ENCODE data around the gene GPA33.

The GPA33 gene

GRCh38 chr1:167086033-167086432 is 4.1 kb downstream of the GPA33 start:
- TF ChIP-seq TAF1 (IDR thresholded peaks at IDR 0.05; ENCODE audit: borderline replicate concordance, insufficient read depth, low read length): no peak
- TF ChIP-seq FOXP2 (optimal IDR thresholded peaks at IDR 0.05; ENCODE audit: borderline replicate concordance, extremely low read depth, extremely low read length, insufficient read depth): no peak
- TF ChIP-seq POLR2AphosphoS5 (IDR thresholded peaks at IDR 0.05; ENCODE audit: low read depth, low read length): no peak
- no peak for TF ChIP-seq REST (IDR thresholded peaks at IDR 0.05; ENCODE audit: insufficient read depth in 1 of 2, low read depth in 2 of 2, low read length in 2 of 2)
- no peak for TF ChIP-seq SIN3A (IDR thresholded peaks at IDR 0.05; ENCODE audit: borderline replicate concordance, insufficient read depth, low read length)

GRCh38 chr1:167084757-167085156 is 5.4 kb downstream of the GPA33 start:
- TF ChIP-seq TAF1 (IDR thresholded peaks at IDR 0.05; ENCODE audit: borderline replicate concordance, insufficient read depth, low read length) (no peak), REST (IDR thresholded peaks at IDR 0.05; ENCODE audit: insufficient read depth in 1 of 2, low read depth in 2 of 2, low read length in 2 of 2) (no peak), SIN3A (IDR thresholded peaks at IDR 0.05; ENCODE audit: borderline replicate concordance, insufficient read depth, low read length) (no peak)

- TF ChIP-seq TAF1 (IDR thresholded peaks at IDR 0.05; ENCODE audit: borderline replicate concordance, insufficient read depth, low read length): no peak
- TF ChIP-seq POLR2AphosphoS5 (IDR thresholded peaks at IDR 0.05; ENCODE audit: low read depth, low read length): no peak
- TF ChIP-seq FOXP2 (optimal IDR thresholded peaks at IDR 0.05; ENCODE audit: borderline replicate concordance, extremely low read depth, extremely low read length, insufficient read depth): no peak
- TF ChIP-seq REST (IDR thresholded peaks at IDR 0.05; ENCODE audit: insufficient read depth in 1 of 2, low read depth in 2 of 2, low read length in 2 of 2): no peak
- no peak for TF ChIP-seq SIN3A (IDR thresholded peaks at IDR 0.05; ENCODE audit: borderline replicate concordance, insufficient read depth, low read length)
Observed at GRCh38 chr1:167083871-167084270, 6.3 kb downstream of the GPA33 start.

GRCh38 chr1:167083066-167083665 is 7.0 kb downstream of the GPA33 start:
- TF ChIP-seq TAF1 (IDR thresholded peaks at IDR 0.05; ENCODE audit: borderline replicate concordance, insufficient read depth, low read length): no peak
- no peak for TF ChIP-seq SIN3A (IDR thresholded peaks at IDR 0.05; ENCODE audit: borderline replicate concordance, insufficient read depth, low read length)
- no peak for TF ChIP-seq POLR2AphosphoS5 (IDR thresholded peaks at IDR 0.05; ENCODE audit: low read depth, low read length)

- TF ChIP-seq REST (IDR thresholded peaks at IDR 0.05; ENCODE audit: insufficient read depth in 1 of 2, low read depth in 2 of 2, low read length in 2 of 2) (no peak), POLR2AphosphoS5 (IDR thresholded peaks at IDR 0.05; ENCODE audit: low read depth, low read length) (no peak), TAF1 (IDR thresholded peaks at IDR 0.05; ENCODE audit: borderline replicate concordance, insufficient read depth, low read length) (no peak)
Observed at GRCh38 chr1:167082511-167083027, 7.6 kb downstream of the GPA33 start.
